Middle frontal gyrus (tissue), 1 donor: ENCODE measurements around the gene TNFRSF8.
"Not testable (repeated sequence)": the region's sequence is repeated elsewhere in the genome, so short reads cannot be mapped to it uniquely, and the experiment has no call there.

Experiments
- DNase-seq: peaks from one replicate; pipeline ENCODE4 v3.0.0-alpha.2; 2015; ENCODE audit warnings: low spot score; ENCODE audit errors: extremely low spot score

The TNFRSF8 gene

GRCh38 chr1:12038356-12039163 is 24.5 kb upstream of the TNFRSF8 start:
- DNase-seq = no peak

GRCh38 chr1:12039164-12039525 is 24.0 kb upstream of the TNFRSF8 start:
- no peak for DNase-seq

GRCh38 chr1:12039824-12040456 is 23.2 kb upstream of the TNFRSF8 start:
- not testable (repeated sequence) for DNase-seq

GRCh38 chr1:12040457-12041051 is 22.5 kb upstream of the TNFRSF8 start:
- DNase-seq = no peak

- not testable (repeated sequence) for DNase-seq
Measured at GRCh38 chr1:12044187-12044877, 18.8 kb upstream of the TNFRSF8 start.

GRCh38 chr1:12046749-12047119 is 16.4 kb upstream of the TNFRSF8 start:
- no peak for DNase-seq

- DNase-seq = no peak
Measured at GRCh38 chr1:12047120-12047876, 15.8 kb upstream of the TNFRSF8 start.

GRCh38 chr1:12048372-12048771 is 14.7 kb upstream of the TNFRSF8 start:
- DNase-seq = no peak

- no peak for DNase-seq
Measured at GRCh38 chr1:12049616-12050015, 13.5 kb upstream of the TNFRSF8 start.

- no peak for DNase-seq
Measured at GRCh38 chr1:12051361-12051760, 11.7 kb upstream of the TNFRSF8 start.

GRCh38 chr1:12052008-12052573 is 11.0 kb upstream of the TNFRSF8 start:
- peak; percentile 4 for DNase-seq

GRCh38 chr1:12052997-12053686 is 10.0 kb upstream of the TNFRSF8 start:
- no peak for DNase-seq

GRCh38 chr1:12053752-12054548 is 9.2 kb upstream of the TNFRSF8 start:
- no peak for DNase-seq

- no peak for DNase-seq
Measured at GRCh38 chr1:12055259-12055658, 7.8 kb upstream of the TNFRSF8 start.

GRCh38 chr1:12056331-12056841 is 6.7 kb upstream of the TNFRSF8 start:
- DNase-seq = no peak

- DNase-seq = no peak
Measured at GRCh38 chr1:12057382-12057781, 5.7 kb upstream of the TNFRSF8 start.

GRCh38 chr1:12057940-12058687 is 5.0 kb upstream of the TNFRSF8 start:
- DNase-seq = no peak

- DNase-seq = no peak
Measured at GRCh38 chr1:12059226-12059625, 3.9 kb upstream of the TNFRSF8 start.
